K562 (cell line): Measurements from ENCODE around the gene FCGR3A. TPM values are rescaled to one million over a fixed set of nuclear protein-coding genes. Genes with fewer than 3 reads are reported as not detected.
A peak's percentile ranks its signal among the peaks of the same experiment; 100 is the strongest.
"Not testable (repeated sequence)": the region's sequence is repeated elsewhere in the genome, so short reads cannot be mapped to it uniquely, and the experiment has no call there.

Experiments used
- GATAD2B ChIP-seq: fragments of 450-650 bp; IDR thresholded peaks from 2 replicates; pipeline ENCODE4 v1.6.1; 2017; ENCODE audit warnings: mild to moderate bottlenecking, borderline replicate concordance
- HDAC2 ChIP-seq: fragments of 450-650 bp; IDR thresholded peaks from 2 replicates; pipeline ENCODE4 v1.6.1; 2016; ENCODE audit warnings: mild to moderate bottlenecking
- HLTF ChIP-seq: fragments of 450-650 bp; IDR thresholded peaks from 2 replicates; pipeline ENCODE4 v1.6.1; 2016
- HMGXB4 ChIP-seq: sonication (generic); formaldehyde crosslinking; IDR thresholded peaks from 2 replicates; pipeline ENCODE4 v1.8.1; 2023; ENCODE audit warnings: mild to moderate bottlenecking, missing genetic modification reagents
- ILF3 ChIP-seq: fragments of 450-650 bp; IDR thresholded peaks from 2 replicates; pipeline ENCODE4 v1.6.1; 2018; ENCODE audit warnings: antibody characterized with exemption, mild to moderate bottlenecking, moderate library complexity, borderline replicate concordance
- JUND ChIP-seq, 2 experiments: IDR thresholded peaks; 2 replicates in 1 of 2; 3 replicates in 1 of 2; pipeline ENCODE4 v1.6.1; 2011; ENCODE audit warnings: borderline replicate concordance in 2 of 2, low read depth in 2 of 2, low read length in 2 of 2, improper control_type of control experiment in 1 of 2, missing biosample characterization in 1 of 2, missing genetic modification characterization in 1 of 2, missing genetic modification reagents in 1 of 2
- PHF8 ChIP-seq: fragments of 200-600 bp; sonication (generic); IDR thresholded peaks from 2 replicates; pipeline ENCODE4 v1.6.1; 2012; ENCODE audit warnings: mixed run types, mild to moderate bottlenecking, inconsistent platforms, low read length, moderate library complexity, borderline replicate concordance
- PTRF ChIP-seq: fragments of 450-650 bp; IDR thresholded peaks from 2 replicates; pipeline ENCODE4 v1.6.1; 2016; ENCODE audit warnings: mild to moderate bottlenecking, missing genetic modification characterization, missing compliant biosample characterization
- RBM22 ChIP-seq: fragments of 200-400 bp; formaldehyde crosslinking; IDR thresholded peaks from 2 replicates; pipeline ENCODE4 v1.6.1; 2018; ENCODE audit warnings: low read length, low read depth; ENCODE audit not compliant: poor library complexity, severe bottlenecking
- SMARCE1 ChIP-seq: fragments of 450-650 bp; IDR thresholded peaks from 2 replicates; pipeline ENCODE4 v1.7.1; 2016; ENCODE audit warnings: mild to moderate bottlenecking
- TFAP4 ChIP-seq: sonication (generic); formaldehyde crosslinking; IDR thresholded peaks from 2 replicates; pipeline ENCODE4 v1.8.0; 2022; ENCODE audit warnings: missing genetic modification reagents, mild to moderate bottlenecking, moderate library complexity, borderline replicate concordance
- ZBTB5 ChIP-seq: fragments of 450-650 bp; IDR thresholded peaks from 2 replicates; pipeline ENCODE4 v1.6.1; 2017; ENCODE audit warnings: antibody characterized with exemption
- ZNF263 ChIP-seq: sonication (generic); formaldehyde crosslinking; IDR thresholded peaks from 2 replicates; pipeline ENCODE4 v1.8.0; 2022; ENCODE audit warnings: mild to moderate bottlenecking, missing genetic modification reagents, borderline replicate concordance
- ZNF407 ChIP-seq: fragments of 450-650 bp; IDR thresholded peaks from 2 replicates; pipeline ENCODE4 v1.6.1; 2016; ENCODE audit warnings: low read depth
- polyA plus RNA-seq, 8 experiments: library from polyadenylated mRNA; depleted of rRNA in 4 of 8; stranded (reverse) in 5 of 8; unstranded in 3 of 8; fragments of >200 nt; fragmentation: Nextera tagmentation in 2 of 8; fragmentation: Illumina TruSeq in 1 of 8; extraction: Ambion mirVana in 2 of 8; extraction: Trizol in 1 of 8; gene quantifications; 2 replicates each; pipeline versions ENCODE4 v1.2.1 to v1.2.3, GENCODE V29; 2011 to 2014; ENCODE audit warnings: inconsistent platforms in 1 of 8, missing spikeins in 1 of 8
- total RNA-seq, 7 experiments: library from RNA; depleted of rRNA in 6 of 7; stranded (reverse); fragments of >200 nt in 6 of 7; fragmentation: Illumina TruSeq in 2 of 7; extraction: Trizol in 2 of 7; gene quantifications; 2 replicates each; pipeline versions ENCODE4 v1.2.1 to v1.2.3, GENCODE V29; 2011 to 2021; ENCODE audit warnings: low replicate concordance in 1 of 7

The FCGR3A gene
- total and polyA plus RNA-seq, 9 of the 15 experiments (the other 6 are each of a cell fraction or from before 2014, with no cell fraction given) = 0.04 to 0.29 (median 0.14) TPM; not detected in 3

- TF ChIP-seq ZNF407 = peak; percentile 42; the same call in 1 of the 2 replicates
- peak; percentile 22; the same call in 1 of the 2 replicates for TF ChIP-seq GATAD2B
- peak; percentile 76; the same call in 1 of the 2 replicates for TF ChIP-seq TFAP4 (CRISPR knock-in tag)
- 0 out of 2 replicates have a peak, but pooled peaks have one; percentile 34 for TF ChIP-seq HLTF
- 0 out of 2 replicates have a peak, but pooled peaks have one; percentile 20 for TF ChIP-seq SMARCE1
- peak; percentile 87; the same call in 1 of the 2 replicates for TF ChIP-seq ILF3
- 0 out of 2 replicates have a peak, but pooled peaks have one; percentile 73 for TF ChIP-seq HMGXB4 (CRISPR knock-in tag)
- 0 out of 2 replicates have a peak, but pooled peaks have one; percentile 1 for TF ChIP-seq PHF8
- TF ChIP-seq RBM22 = peak; percentile 83
- TF ChIP-seq ZBTB5 = 0 out of 2 replicates have a peak, but pooled peaks have one; percentile 29
- 0 out of 2 replicates have a peak, but pooled peaks have one; percentile 11 for TF ChIP-seq JUND (IDR thresholded peaks at IDR 0.05; ENCODE audit: borderline replicate concordance, low read depth, low read length)
- not testable (repeated sequence) for TF ChIP-seq JUND (tag; IDR thresholded peaks at IDR 0.05; ENCODE audit: borderline replicate concordance, low read depth, low read length)
- peak; percentile 46; the same call in 1 of the 2 replicates for TF ChIP-seq ZNF263 (CRISPR knock-in tag)
- TF ChIP-seq PTRF (tag) = 0 out of 2 replicates have a peak, but pooled peaks have one; percentile 36
- peak; percentile 25; the same call in 1 of the 2 replicates for TF ChIP-seq HDAC2
Measured at GRCh38 chr1:161530158-161530557, 19.5 kb downstream of the FCGR3A start (continued).
